ENCODE data around the gene NHERF2. TPM values are rescaled to one million over a fixed set of nuclear protein-coding genes. Genes with fewer than 3 reads are reported as not detected.

Gene NHERF2
- total and polyA plus RNA-seq, 9 of the 15 experiments (the other 6 are each of a cell fraction or from before 2014, with no cell fraction given), result 0.15 to 42.0 (median 12.5) TPM

DNA sequence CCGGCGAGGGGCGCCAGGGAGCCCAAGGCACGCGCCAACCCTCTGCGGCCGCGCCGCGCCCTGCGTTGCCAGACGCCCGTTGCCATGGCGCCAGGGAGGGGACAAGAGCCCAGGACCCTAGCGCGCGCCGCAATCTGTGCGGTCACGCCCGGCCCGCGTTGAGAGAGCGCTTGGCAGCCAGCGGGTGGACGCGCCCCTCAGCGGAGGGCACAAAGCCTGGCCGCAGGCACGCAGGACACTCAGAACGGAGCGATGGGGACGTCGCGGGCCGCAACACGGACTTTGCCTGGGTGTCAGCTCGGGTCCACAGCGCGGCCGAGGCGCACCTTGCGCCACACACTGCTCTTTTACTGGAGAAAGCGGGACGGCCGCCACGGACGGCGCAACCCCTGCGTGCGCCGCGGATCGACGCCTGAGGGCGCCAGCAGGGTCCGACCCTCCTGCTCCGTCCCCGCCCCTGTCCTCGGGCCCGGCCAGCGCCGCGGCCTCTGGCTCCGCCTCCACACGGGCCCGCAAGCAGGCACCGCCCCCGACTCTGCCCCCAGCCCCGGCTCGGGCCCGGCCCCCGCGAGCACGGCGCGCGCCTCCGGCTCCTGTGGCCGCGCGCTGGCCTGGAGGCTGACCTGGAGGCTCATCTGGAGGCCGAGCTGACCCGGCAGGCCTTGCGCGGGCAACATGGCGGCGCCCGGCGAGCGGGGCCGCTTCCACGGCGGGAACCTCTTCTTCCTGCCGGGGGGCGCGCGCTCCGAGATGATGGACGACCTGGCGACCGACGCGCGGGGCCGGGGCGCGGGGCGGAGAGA, 43.0 kb upstream of the NHERF2 start, which contains the start of gene GFER (continued):
- TF ChIP-seq THRAP3 (IDR thresholded peaks at IDR 0.05; ENCODE audit: borderline replicate concordance) (no peak), ZNF217 (CRISPR knock-in tag; IDR thresholded peaks at IDR 0.05) (no peak), NCOA6 (IDR thresholded peaks at IDR 0.05) (no peak), KDM2B (CRISPR knock-in tag; IDR thresholded peaks at IDR 0.05) (peak; percentile 61; the same call in 1 of the 2 replicates), ZNF668 (CRISPR knock-in tag; IDR thresholded peaks at IDR 0.05) (peak; percentile 44; the same call in 1 of the 2 replicates), ZBTB11 (CRISPR knock-in tag; IDR thresholded peaks at IDR 0.05) (peak in 1 of 3 experiments; percentile 82; a peak in 3 of 6 replicates), ZNF197 (CRISPR knock-in tag; IDR thresholded peaks at IDR 0.05; ENCODE audit: low read depth) (peak; percentile 94), ZNF282 (CRISPR knock-in tag; IDR thresholded peaks at IDR 0.05) (0 out of 2 replicates have a peak, but pooled peaks have one; percentile 44), GABPA (tag; conservative IDR thresholded peaks at IDR 0.05; ENCODE audit: low read depth) (peak; percentile 66)
- TF ChIP-seq, protein P1, sequence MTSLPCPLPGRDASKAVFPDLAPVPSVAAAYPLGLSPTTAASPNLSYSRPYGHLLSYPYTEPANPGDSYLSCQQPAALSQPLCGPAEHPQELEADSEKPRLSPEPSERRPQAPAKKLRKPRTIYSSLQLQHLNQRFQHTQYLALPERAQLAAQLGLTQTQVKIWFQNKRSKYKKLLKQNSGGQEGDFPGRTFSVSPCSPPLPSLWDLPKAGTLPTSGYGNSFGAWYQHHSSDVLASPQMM (CRISPR knock-in tag; IDR thresholded peaks at IDR 0.05), result no peak
- TF ChIP-seq, protein P2, sequence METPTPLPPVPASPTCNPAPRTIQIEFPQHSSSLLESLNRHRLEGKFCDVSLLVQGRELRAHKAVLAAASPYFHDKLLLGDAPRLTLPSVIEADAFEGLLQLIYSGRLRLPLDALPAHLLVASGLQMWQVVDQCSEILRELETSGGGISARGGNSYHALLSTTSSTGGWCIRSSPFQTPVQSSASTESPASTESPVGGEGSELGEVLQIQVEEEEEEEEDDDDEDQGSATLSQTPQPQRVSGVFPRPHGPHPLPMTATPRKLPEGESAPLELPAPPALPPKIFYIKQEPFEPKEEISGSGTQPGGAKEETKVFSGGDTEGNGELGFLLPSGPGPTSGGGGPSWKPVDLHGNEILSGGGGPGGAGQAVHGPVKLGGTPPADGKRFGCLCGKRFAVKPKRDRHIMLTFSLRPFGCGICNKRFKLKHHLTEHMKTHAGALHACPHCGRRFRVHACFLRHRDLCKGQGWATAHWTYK (CRISPR knock-in tag; IDR thresholded peaks at IDR 0.05), result peak; percentile 68; the same call in 1 of the 2 replicates
- TF ChIP-seq, protein P3, sequence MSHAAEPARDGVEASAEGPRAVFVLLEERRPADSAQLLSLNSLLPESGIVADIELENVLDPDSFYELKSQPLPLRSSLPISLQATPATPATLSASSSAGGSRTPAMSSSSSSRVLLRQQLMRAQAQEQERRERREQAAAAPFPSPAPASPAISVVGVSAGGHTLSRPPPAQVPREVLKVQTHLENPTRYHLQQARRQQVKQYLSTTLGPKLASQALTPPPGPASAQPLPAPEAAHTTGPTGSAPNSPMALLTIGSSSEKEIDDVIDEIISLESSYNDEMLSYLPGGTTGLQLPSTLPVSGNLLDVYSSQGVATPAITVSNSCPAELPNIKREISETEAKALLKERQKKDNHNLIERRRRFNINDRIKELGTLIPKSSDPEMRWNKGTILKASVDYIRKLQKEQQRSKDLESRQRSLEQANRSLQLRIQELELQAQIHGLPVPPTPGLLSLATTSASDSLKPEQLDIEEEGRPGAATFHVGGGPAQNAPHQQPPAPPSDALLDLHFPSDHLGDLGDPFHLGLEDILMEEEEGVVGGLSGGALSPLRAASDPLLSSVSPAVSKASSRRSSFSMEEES (CRISPR knock-in tag; IDR thresholded peaks at IDR 0.05), result no peak
- TF ChIP-seq, protein P4, sequence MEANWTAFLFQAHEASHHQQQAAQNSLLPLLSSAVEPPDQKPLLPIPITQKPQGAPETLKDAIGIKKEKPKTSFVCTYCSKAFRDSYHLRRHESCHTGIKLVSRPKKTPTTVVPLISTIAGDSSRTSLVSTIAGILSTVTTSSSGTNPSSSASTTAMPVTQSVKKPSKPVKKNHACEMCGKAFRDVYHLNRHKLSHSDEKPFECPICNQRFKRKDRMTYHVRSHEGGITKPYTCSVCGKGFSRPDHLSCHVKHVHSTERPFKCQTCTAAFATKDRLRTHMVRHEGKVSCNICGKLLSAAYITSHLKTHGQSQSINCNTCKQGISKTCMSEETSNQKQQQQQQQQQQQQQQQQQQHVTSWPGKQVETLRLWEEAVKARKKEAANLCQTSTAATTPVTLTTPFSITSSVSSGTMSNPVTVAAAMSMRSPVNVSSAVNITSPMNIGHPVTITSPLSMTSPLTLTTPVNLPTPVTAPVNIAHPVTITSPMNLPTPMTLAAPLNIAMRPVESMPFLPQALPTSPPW (CRISPR knock-in tag; IDR thresholded peaks at IDR 0.05), result peak; percentile 90

All from K562 (cell line).